OCI-LY1 (cell line): ENCODE results near the gene MRAS.

Experiments
- H2AFZ ChIP-seq: fragments of 200-600 bp; sonication (generic), shearing (Covaris generic); 2 replicates; pipeline ENCODE4 v1.6.0; 2014; ENCODE audit warnings: antibody characterized with exemption, mild to moderate bottlenecking, low read length
- H3F3A ChIP-seq: fragments of 200-600 bp; sonication (generic), shearing (Covaris generic); 2 replicates; pipeline ENCODE4 v1.6.0; 2014; ENCODE audit warnings: mild to moderate bottlenecking, antibody characterized with exemption, low read length, moderate library complexity; ENCODE audit not compliant: insufficient read depth
- H3K27ac ChIP-seq: fragments of 200-600 bp; sonication (generic); 2 replicates; pipeline ENCODE4 v1.5.1; 2014; ENCODE audit warnings: low read length, mixed run types, mild to moderate bottlenecking, low read depth; ENCODE audit not compliant: poor library complexity, severe bottlenecking
- H3K27me3 ChIP-seq: fragments of 200-600 bp; sonication (generic); 2 replicates; pipeline ENCODE4 v1.6.0; 2014; ENCODE audit warnings: antibody characterized with exemption, mild to moderate bottlenecking, low read length, moderate library complexity; ENCODE audit not compliant: insufficient read depth
- H3K36me3 ChIP-seq: fragments of 200-600 bp; sonication (generic); 2 replicates; pipeline ENCODE4 v1.6.1; 2014; ENCODE audit warnings: mild to moderate bottlenecking, antibody characterized with exemption, low read length, moderate library complexity, mixed read lengths; ENCODE audit not compliant: insufficient read depth
- H3K4me1 ChIP-seq: fragments of 200-600 bp; sonication (generic); 2 replicates; pipeline ENCODE4 v1.5.1; 2014; ENCODE audit warnings: mild to moderate bottlenecking, low read length, moderate library complexity; ENCODE audit not compliant: insufficient read depth, severe bottlenecking
- H3K4me2 ChIP-seq: fragments of 200-600 bp; sonication (generic), shearing (Covaris generic); 2 replicates; pipeline ENCODE4 v1.6.1; 2014; ENCODE audit warnings: low read length
- H3K4me3 ChIP-seq: fragments of 200-600 bp; sonication (generic); 2 replicates; pipeline ENCODE4 v1.5.1; 2014; ENCODE audit warnings: low read length, low read depth, mild to moderate bottlenecking, mixed read lengths; ENCODE audit not compliant: poor library complexity, severe bottlenecking
- H3K79me2 ChIP-seq: fragments of 200-600 bp; shearing (Covaris generic); 2 replicates; pipeline ENCODE4 v1.6.1; 2016; ENCODE audit warnings: mixed run types, low read length, mixed read lengths; ENCODE audit not compliant: insufficient read depth
- H3K9ac ChIP-seq: fragments of 200-600 bp; sonication (generic), shearing (Covaris generic); 2 replicates; pipeline ENCODE4 v1.6.1; 2014; ENCODE audit warnings: mild to moderate bottlenecking, low read length, mixed read lengths
- H3K9me2 ChIP-seq: fragments of 200-600 bp; sonication (generic), shearing (Covaris generic); 2 replicates; pipeline ENCODE4 v1.6.1; 2014; ENCODE audit warnings: low read depth, mild to moderate bottlenecking, low read length, mixed read lengths
- H3K9me3 ChIP-seq: fragments of 200-600 bp; shearing (Covaris generic); 2 replicates; pipeline ENCODE4 v1.6.1; 2014; ENCODE audit warnings: low read length, mixed read lengths
- H4K20me1 ChIP-seq: fragments of 200-600 bp; sonication (generic), shearing (Covaris generic); 2 replicates; pipeline ENCODE4 v1.6.0; 2016; ENCODE audit warnings: mild to moderate bottlenecking, low read length; ENCODE audit not compliant: insufficient read depth
- CTCF ChIP-seq: fragments of 200-600 bp; sonication (generic), shearing (Covaris generic); IDR thresholded peaks from 2 replicates; pipeline ENCODE4 v1.5.1; 2017; ENCODE audit warnings: mild to moderate bottlenecking, antibody characterized with exemption, low read length, moderate library complexity, mixed read lengths
- EZH2 ChIP-seq: fragments of 200-600 bp; sonication (generic), shearing (Covaris generic); IDR thresholded peaks from 2 replicates; pipeline ENCODE4 v1.8.0; 2017; ENCODE audit warnings: borderline replicate concordance, mixed run types, mild to moderate bottlenecking, antibody characterized with exemption, low read length, moderate library complexity, mixed read lengths

MRAS gene

GRCh38 chr3:138370321-138370720 lies 21.9 kb downstream of the MRAS start:
- Histone ChIP-seq H3K27ac (no peak overlapping the region), H3K4me2 (no peak overlapping the region), H3K9ac (no peak overlapping the region), H3K4me3 (no peak overlapping the region), H3K4me1 (peaks cover 10% of the 10 kb centered on the region), H4K20me1 (no peaks in the 10 kb centered on the region), H3K79me2 (no peaks in the 10 kb centered on the region), H3F3A (no peaks in the 10 kb centered on the region), H3K9me2 (no peaks in the 10 kb centered on the region), H3K9me3 (no peaks in the 10 kb centered on the region), H2AFZ (no peak overlapping the region), H3K27me3 (peaks cover 7% of the 10 kb centered on the region; the same call in 1 of the 2 replicates), H3K36me3 (no peaks in the 10 kb centered on the region)
- no peak for TF ChIP-seq EZH2
- TF ChIP-seq CTCF, result no peak

- Histone ChIP-seq H3K4me2 (no peak overlapping the region), H3K4me1 (peaks cover 10% of the 10 kb centered on the region), H3K9ac (no peak overlapping the region), H3K79me2 (no peaks in the 10 kb centered on the region), H2AFZ (no peak overlapping the region), H3K4me3 (no peak overlapping the region), H3K36me3 (no peaks in the 10 kb centered on the region), H3K9me2 (no peaks in the 10 kb centered on the region), H3K27ac (no peak overlapping the region), H3F3A (no peaks in the 10 kb centered on the region), H4K20me1 (no peaks in the 10 kb centered on the region), H3K9me3 (no peaks in the 10 kb centered on the region), H3K27me3 (peaks cover 7% of the 10 kb centered on the region; the same call in 1 of the 2 replicates)
- TF ChIP-seq EZH2 (no peak), CTCF (no peak)
These were observed 22.9 kb downstream of the MRAS start for GRCh38 chr3:138371070-138371965.

GRCh38 chr3:138373087-138373735 lies 24.8 kb downstream of the MRAS start:
- H3K4me3 ChIP-seq, result no peak overlapping the region

More at GRCh38 chr3:138373087-138373735, 24.8 kb downstream of the MRAS start:
- no peak for TF ChIP-seq EZH2
- no peak for TF ChIP-seq CTCF
- Histone ChIP-seq H3K27me3 (peaks cover 7% of the 10 kb centered on the region; the same call in 1 of the 2 replicates), H3K27ac (no peak overlapping the region), H3K36me3 (no peaks in the 10 kb centered on the region), H3K9me2 (no peaks in the 10 kb centered on the region), H2AFZ (no peak overlapping the region), H3K9me3 (no peaks in the 10 kb centered on the region), H3K79me2 (no peaks in the 10 kb centered on the region), H3K9ac (no peak overlapping the region), H4K20me1 (no peaks in the 10 kb centered on the region), H3K4me1 (peaks cover 7% of the 10 kb centered on the region), H3K4me2 (no peak overlapping the region), H3F3A (no peaks in the 10 kb centered on the region)
